HG03159 (cell line): ENCODE results near the gene PLXNB3.

ENCODE experiments used
- ATAC-seq: cut with Tn5 transposase; IDR thresholded peaks from one replicate; pipeline ENCODE4 v1.9.1; 2021; ENCODE audit warnings: mild to moderate bottlenecking, moderate library complexity; ENCODE audit not compliant: unreplicated experiment

The PLXNB3 gene

DNA sequence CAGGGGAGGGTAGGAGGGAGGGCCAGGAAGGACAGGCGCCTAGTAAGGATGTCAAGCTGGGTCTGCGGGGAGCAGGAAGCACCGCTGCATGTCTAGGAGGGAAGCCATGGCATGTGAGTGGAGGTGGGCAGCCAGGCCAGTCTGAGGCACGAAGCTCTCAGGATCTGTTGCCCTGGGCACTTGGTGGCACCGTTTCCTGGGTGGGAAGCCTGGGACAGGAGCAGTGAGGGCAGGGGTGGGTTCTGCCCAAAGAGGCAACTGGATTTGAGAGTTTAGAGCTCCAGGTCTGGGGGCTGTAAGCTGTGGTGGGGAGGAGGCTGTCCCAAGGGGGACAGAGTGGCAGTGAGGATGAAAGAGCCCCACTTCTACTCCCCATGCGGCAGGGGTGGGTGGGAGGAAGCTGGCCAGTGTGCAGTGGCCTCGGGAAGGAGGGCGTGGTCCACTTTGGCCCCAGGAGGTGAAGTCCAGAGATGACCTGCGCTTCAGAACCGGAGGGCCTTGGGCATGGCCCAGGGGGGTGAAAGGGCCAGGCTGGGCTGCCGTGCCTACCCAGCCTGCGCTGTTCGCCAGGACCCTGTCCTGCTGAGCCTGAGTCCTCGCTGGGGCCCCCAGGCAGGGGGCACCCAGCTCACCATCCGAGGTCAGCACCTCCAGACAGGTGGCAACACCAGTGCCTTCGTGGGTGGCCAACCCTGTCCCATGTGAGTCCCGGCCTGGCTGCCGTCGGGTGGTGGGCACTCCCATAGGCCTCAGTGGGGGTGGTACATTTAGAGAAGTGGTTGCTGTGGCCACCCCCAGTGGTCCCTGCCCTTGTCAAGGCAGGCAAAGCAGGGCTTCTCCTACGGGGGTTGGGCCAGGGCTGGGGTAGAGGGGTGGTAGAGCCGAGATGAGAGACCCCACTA, 8.5 kb downstream of the PLXNB3 start:
- ATAC-seq = no peak

- no peak for ATAC-seq
Measured at GRCh38 chrX:153773218-153773611, 9.2 kb downstream of the PLXNB3 start.

GRCh38 chrX:153773741-153774575, 9.9 kb downstream of the PLXNB3 start:
- ATAC-seq = no peak

- no peak for ATAC-seq
Measured at GRCh38 chrX:153774576-153775292, 10.7 kb downstream of the PLXNB3 start.

GRCh38 chrX:153775293-153776119, 11.5 kb downstream of the PLXNB3 start:
- no peak for ATAC-seq

DNA sequence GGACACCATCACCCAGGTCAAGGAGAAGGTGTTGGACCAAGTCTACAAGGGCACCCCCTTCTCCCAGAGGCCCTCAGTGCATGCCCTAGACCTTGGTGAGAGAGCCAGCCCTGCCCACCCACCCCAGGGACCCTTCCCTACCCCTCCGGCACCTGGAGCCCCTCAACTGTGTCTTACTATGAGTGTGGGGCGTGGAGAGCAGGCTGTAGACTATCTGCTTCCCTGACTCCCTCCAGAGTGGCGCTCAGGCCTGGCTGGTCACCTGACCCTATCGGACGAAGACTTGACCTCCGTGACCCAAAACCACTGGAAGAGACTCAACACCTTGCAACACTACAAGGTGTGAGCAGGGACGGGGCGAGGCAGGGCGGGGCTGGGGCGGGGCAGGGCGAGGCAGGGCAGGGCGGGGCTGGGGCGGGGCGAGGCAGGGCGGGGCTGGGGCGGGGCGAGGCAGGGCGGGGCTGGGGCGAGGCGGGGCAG, 12.1 kb downstream of the PLXNB3 start:
- ATAC-seq = no peak

- no peak for ATAC-seq
Measured at GRCh38 chrX:153776611-153777045, 12.6 kb downstream of the PLXNB3 start.

- ATAC-seq = no peak
Measured at GRCh38 chrX:153777261-153778090, 13.4 kb downstream of the PLXNB3 start.

GRCh38 chrX:153778181-153778580, 14.1 kb downstream of the PLXNB3 start:
- ATAC-seq = no peak

DNA sequence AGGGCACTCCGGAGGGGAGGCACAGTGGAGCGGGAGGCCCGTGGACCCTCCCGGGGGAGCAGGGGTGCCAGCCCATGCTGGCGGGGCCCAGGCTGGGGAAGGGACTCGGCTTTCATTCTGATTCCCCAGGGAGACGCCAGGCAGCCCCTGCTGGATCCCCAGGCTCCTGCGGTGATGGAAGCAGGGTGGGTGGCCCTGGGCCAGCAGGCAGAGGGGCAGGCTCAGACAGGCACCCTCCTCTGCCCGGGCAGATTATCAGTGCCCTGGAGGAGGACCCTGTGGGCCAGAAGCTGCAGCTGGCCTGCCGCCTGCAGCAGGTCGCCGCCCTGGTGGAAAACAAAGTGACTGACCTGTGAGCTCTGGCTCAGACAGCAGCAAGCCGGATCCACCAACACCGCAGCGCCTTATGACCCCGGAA, 14.6 kb downstream of the PLXNB3 start:
- ATAC-seq = no peak

- no peak for ATAC-seq
Measured at GRCh38 chrX:153779891-153780677, 16.0 kb downstream of the PLXNB3 start.

GRCh38 chrX:153780678-153781427, 16.8 kb downstream of the PLXNB3 start, which contains the start of gene SRPK3:
Gene SRPK3, plus strand, starts transcription at chrX:153781041. Its CDS starts 46 bp downstream, at chrX:153781087.
- ATAC-seq = no peak

DNA sequence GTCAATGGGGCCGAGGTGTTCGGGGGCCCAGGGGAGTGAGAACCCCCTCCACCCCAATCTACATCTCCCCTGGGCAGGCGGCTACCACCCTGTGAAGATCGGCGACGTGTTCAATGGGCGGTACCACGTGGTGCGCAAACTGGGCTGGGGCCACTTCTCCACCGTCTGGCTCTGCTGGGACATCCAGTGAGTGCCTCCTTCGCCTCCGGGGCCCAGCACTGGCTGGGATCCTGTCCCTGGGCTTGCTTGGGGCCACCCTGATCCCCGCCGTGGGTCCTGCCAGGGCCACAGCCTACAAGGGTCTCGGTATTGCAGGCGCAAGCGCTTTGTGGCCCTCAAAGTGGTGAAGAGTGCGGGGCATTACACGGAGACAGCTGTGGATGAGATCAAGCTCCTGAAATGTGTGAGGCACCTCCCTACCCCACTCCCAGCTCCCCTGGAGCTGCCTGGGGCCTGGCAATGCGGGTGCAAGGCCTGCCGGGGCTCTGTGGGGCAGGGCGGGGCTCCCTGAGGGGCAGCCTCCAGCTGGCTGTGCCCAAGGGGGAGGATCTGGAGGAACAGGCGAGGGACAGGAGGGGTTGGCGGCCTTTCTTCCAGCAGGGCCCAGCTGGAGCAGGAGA, 17.5 kb downstream of the PLXNB3 start:
- no peak for ATAC-seq

GRCh38 chrX:153782313-153782712, 18.3 kb downstream of the PLXNB3 start:
- ATAC-seq = no peak

- ATAC-seq = no peak
Measured at GRCh38 chrX:153782871-153783270, 18.8 kb downstream of the PLXNB3 start.

DNA sequence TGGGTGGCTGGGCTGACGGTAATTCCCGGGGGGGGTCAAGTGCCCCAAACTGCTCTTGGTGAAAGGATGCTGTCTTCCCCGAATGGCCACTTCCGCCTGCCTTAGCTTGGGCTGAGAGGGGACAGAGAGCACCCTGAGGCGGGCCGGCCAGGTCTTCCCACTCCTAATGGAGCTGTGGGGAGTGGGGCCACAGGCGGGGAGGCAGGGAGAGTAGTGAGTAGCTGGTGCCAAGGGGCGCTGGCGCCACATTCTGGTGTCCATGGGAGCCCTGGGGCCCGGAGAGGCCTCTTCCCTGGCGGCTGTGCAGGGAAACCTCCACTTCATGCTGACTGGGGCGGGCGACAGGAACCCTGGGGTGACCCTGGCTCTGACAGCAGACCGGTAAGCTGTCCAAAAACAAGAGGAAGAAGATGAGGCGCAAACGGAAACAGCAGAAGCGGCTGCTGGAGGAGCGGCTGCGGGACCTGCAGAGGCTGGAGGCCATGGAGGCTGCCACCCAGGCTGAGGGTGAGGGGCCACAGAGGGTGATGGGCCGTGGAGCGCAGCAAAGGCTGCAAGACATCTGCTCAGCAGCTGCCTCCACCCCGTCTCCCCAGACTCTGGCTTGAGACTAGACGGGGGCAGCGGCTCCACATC, 19.4 kb downstream of the PLXNB3 start:
- no peak for ATAC-seq
